ENCODE results near the gene PARD3B. TPM values are rescaled to one million over a fixed set of nuclear protein-coding genes. Genes with fewer than 3 reads are reported as not detected.

PARD3B gene
- total RNA-seq, 1 donor from 2014 or later = 0.66 TPM

DNA sequence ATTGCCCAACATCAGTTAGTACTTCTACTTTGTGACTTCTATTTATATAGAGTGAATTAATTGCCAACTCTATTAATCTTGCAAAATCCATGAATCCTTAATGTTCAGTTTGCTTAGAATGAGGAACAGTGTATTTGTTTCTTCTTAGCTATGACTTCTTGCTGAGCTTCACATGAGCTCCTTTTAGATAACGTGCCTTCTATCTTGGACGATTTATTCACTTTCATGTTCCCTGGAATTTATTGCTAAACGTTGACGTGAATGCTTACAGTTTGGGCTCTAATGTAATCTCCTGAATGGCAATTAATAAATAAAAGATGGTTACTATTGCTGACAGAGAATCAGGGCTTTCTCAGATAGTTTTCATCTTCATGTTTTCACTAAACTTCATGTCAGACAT, 752.6 kb downstream of the PARD3B start:
- H3K9me3 Mint-ChIP-seq (ENCODE audit: unreplicated experiment) = peaks cover 3% of the 10 kb centered on the region
- DNase-seq = no peak
- no peak overlapping the region for H3K4me3 Mint-ChIP-seq (ENCODE audit: unreplicated experiment)
- H3K36me3 Mint-ChIP-seq (ENCODE audit: unreplicated experiment) = no peaks in the 10 kb centered on the region
- H3K4me1 Mint-ChIP-seq (ENCODE audit: low read depth, unreplicated experiment) = peaks cover 11% of the 10 kb centered on the region
- no peaks in the 10 kb centered on the region for H3K27me3 Mint-ChIP-seq (ENCODE audit: unreplicated experiment)
- H3K27ac Mint-ChIP-seq (ENCODE audit: unreplicated experiment) = no peak overlapping the region
- TF ChIP-seq, protein P1, sequence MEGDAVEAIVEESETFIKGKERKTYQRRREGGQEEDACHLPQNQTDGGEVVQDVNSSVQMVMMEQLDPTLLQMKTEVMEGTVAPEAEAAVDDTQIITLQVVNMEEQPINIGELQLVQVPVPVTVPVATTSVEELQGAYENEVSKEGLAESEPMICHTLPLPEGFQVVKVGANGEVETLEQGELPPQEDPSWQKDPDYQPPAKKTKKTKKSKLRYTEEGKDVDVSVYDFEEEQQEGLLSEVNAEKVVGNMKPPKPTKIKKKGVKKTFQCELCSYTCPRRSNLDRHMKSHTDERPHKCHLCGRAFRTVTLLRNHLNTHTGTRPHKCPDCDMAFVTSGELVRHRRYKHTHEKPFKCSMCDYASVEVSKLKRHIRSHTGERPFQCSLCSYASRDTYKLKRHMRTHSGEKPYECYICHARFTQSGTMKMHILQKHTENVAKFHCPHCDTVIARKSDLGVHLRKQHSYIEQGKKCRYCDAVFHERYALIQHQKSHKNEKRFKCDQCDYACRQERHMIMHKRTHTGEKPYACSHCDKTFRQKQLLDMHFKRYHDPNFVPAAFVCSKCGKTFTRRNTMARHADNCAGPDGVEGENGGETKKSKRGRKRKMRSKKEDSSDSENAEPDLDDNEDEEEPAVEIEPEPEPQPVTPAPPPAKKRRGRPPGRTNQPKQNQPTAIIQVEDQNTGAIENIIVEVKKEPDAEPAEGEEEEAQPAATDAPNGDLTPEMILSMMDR (IDR thresholded peaks at IDR 0.05; ENCODE audit: partially characterized antibody, unreplicated experiment) = no peak

DNA sequence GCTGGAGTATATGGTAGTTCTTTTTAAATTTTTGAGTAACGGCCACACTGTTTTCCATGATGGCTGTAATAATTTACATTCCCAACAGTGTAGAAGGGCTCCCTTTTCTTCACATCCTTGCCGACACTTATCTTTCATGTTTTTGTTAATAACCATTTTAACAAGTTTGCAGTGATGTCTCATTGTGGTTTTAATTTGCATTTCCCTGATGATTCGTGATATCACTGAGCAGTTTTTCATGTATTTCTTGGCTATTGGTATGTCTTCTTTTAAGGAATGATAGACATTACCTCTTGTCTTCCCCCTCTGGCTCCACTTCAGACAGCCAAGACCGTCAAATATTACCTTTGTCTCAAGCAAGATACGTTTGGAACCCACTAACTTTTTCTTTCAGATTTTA, 765.9 kb downstream of the PARD3B start:
- no peak overlapping the region for H3K27ac Mint-ChIP-seq (ENCODE audit: unreplicated experiment)
- no peaks in the 10 kb centered on the region for H3K9me3 Mint-ChIP-seq (ENCODE audit: unreplicated experiment)
- H3K27me3 Mint-ChIP-seq (ENCODE audit: unreplicated experiment) = no peaks in the 10 kb centered on the region
- H3K36me3 Mint-ChIP-seq (ENCODE audit: unreplicated experiment) = no peaks in the 10 kb centered on the region
- TF ChIP-seq, protein P1 (IDR thresholded peaks at IDR 0.05; ENCODE audit: partially characterized antibody, unreplicated experiment) = no peak
- peaks cover 8% of the 10 kb centered on the region for H3K4me1 Mint-ChIP-seq (ENCODE audit: low read depth, unreplicated experiment)
- H3K4me3 Mint-ChIP-seq (ENCODE audit: unreplicated experiment) = no peak overlapping the region
- DNase-seq = no peak

DNA sequence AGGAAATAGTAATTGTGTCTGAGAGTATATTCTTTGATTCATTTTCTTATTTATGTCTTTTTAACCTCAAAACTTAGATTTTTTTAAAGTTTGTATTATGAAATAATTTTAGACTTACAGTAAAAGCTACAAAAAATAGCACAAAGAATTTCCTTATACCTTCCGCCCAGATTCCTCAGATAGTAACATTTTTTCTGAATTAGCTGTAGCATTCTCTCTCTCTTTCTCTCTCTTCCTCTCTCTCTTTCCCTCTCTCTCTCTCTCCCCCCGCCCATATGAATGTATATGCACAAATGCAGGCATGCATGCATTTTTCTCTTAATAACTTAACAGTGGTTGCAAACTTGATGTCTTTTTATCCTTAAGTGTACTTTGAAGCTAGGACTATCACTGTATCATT, 776.0 kb downstream of the PARD3B start:
- DNase-seq = no peak
- no peaks in the 10 kb centered on the region for H3K4me1 Mint-ChIP-seq (ENCODE audit: low read depth, unreplicated experiment)
- TF ChIP-seq, protein P1 (IDR thresholded peaks at IDR 0.05; ENCODE audit: partially characterized antibody, unreplicated experiment) = no peak
- no peaks in the 10 kb centered on the region for H3K36me3 Mint-ChIP-seq (ENCODE audit: unreplicated experiment)
- no peak overlapping the region for H3K27ac Mint-ChIP-seq (ENCODE audit: unreplicated experiment)
- H3K9me3 Mint-ChIP-seq (ENCODE audit: unreplicated experiment) = no peaks in the 10 kb centered on the region
- H3K4me3 Mint-ChIP-seq (ENCODE audit: unreplicated experiment) = no peak overlapping the region
- H3K27me3 Mint-ChIP-seq (ENCODE audit: unreplicated experiment) = no peaks in the 10 kb centered on the region

DNA sequence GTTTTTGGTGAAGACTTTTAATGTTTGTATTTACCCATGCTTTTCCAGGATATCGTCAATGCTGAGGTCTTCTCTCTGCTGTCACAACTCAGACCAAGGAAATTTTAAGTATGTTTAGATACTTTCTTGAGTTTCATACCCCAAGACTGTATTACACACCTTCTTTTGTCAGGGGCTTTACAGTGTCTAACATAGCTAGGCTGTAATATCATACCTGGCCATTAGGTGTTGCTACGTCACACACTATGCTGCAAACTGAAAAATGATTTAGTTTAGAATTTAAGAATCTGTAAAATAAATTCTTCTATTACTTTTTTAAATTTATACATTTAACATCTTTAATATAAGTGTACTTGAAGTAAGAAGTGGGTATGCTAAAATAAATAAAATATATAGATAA, 778.7 kb downstream of the PARD3B start:
- H3K27me3 Mint-ChIP-seq (ENCODE audit: unreplicated experiment) = no peaks in the 10 kb centered on the region
- DNase-seq = no peak
- no peaks in the 10 kb centered on the region for H3K9me3 Mint-ChIP-seq (ENCODE audit: unreplicated experiment)
- no peak overlapping the region for H3K27ac Mint-ChIP-seq (ENCODE audit: unreplicated experiment)
- H3K4me3 Mint-ChIP-seq (ENCODE audit: unreplicated experiment) = no peak overlapping the region
- TF ChIP-seq, protein P1 (IDR thresholded peaks at IDR 0.05; ENCODE audit: partially characterized antibody, unreplicated experiment) = peak; percentile 47
- no peaks in the 10 kb centered on the region for H3K4me1 Mint-ChIP-seq (ENCODE audit: low read depth, unreplicated experiment)
- no peaks in the 10 kb centered on the region for H3K36me3 Mint-ChIP-seq (ENCODE audit: unreplicated experiment)

GRCh38 chr2:205324355-205324754, 779.1 kb downstream of the PARD3B start:
- H3K27me3 Mint-ChIP-seq (ENCODE audit: unreplicated experiment) = no peaks in the 10 kb centered on the region
- no peak overlapping the region for H3K27ac Mint-ChIP-seq (ENCODE audit: unreplicated experiment)

More at GRCh38 chr2:205324355-205324754, 779.1 kb downstream of the PARD3B start:
- H3K36me3 Mint-ChIP-seq (ENCODE audit: unreplicated experiment) = no peaks in the 10 kb centered on the region
- TF ChIP-seq, protein P1 (IDR thresholded peaks at IDR 0.05; ENCODE audit: partially characterized antibody, unreplicated experiment) = no peak
- no peak for DNase-seq
- no peaks in the 10 kb centered on the region for H3K9me3 Mint-ChIP-seq (ENCODE audit: unreplicated experiment)
- no peak overlapping the region for H3K4me3 Mint-ChIP-seq (ENCODE audit: unreplicated experiment)
- no peaks in the 10 kb centered on the region for H3K4me1 Mint-ChIP-seq (ENCODE audit: low read depth, unreplicated experiment)
